Measurements from ENCODE around the gene BTBD17.
A peak's percentile ranks its signal among the peaks of the same experiment; 100 is the strongest.

BTBD17 gene

GRCh38 chr17:74354561-74354960, 7.1 kb downstream of the BTBD17 start:
- no peak overlapping the region for H3K4me3 ChIP-seq
- peaks cover 0 to 14% (median 8%) of the 10 kb centered on the region in 4 donors for H3K4me1 ChIP-seq
- peaks cover 0 to 94% of the 10 kb centered on the region in 2 donors for H3K27me3 ChIP-seq
- no peak for TF ChIP-seq CTCF (IDR thresholded peaks at IDR 0.05)
- H3K27ac ChIP-seq: no peak overlapping the region
- H3K9me3 ChIP-seq: no peaks in the 10 kb centered on the region
- H3K36me3 ChIP-seq: no peaks in the 10 kb centered on the region
- no peak for DNase-seq
- intact Hi-C loops (cut with DNase I; ENCODE audit: low total_unique reads): no loop called here

GRCh38 chr17:74354123-74354522, 7.5 kb downstream of the BTBD17 start:
- TF ChIP-seq CTCF (IDR thresholded peaks at IDR 0.05): no peak
- Histone ChIP-seq H3K36me3 (no peaks in the 10 kb centered on the region), H3K27me3 (peaks cover 0 to 94% of the 10 kb centered on the region in 2 donors), H3K4me1 (peaks cover 0 to 14% (median 8%) of the 10 kb centered on the region in 4 donors), H3K4me3 (no peak overlapping the region), H3K27ac (no peak overlapping the region), H3K9me3 (no peaks in the 10 kb centered on the region)
- intact Hi-C loops (cut with DNase I; ENCODE audit: low total_unique reads): no loop called here
- DNase-seq: peak in 1 of 2 donors; percentile 26

- intact Hi-C loops (cut with DNase I; ENCODE audit: low total_unique reads): no loop called here
- H3K4me3 ChIP-seq: no peak overlapping the region
- no peak overlapping the region for H3K27ac ChIP-seq
- no peak for TF ChIP-seq CTCF (IDR thresholded peaks at IDR 0.05)
- peaks cover 0 to 93% of the 10 kb centered on the region in 2 donors for H3K27me3 ChIP-seq
- peaks cover 0 to 14% (median 8%) of the 10 kb centered on the region in 4 donors for H3K4me1 ChIP-seq
- H3K9me3 ChIP-seq: no peaks in the 10 kb centered on the region
- no peaks in the 10 kb centered on the region for H3K36me3 ChIP-seq
- DNase-seq: no peak
Observed at GRCh38 chr17:74353446-74354060, 8.1 kb downstream of the BTBD17 start.

GRCh38 chr17:74351552-74352210, 10.0 kb downstream of the BTBD17 start:
- no peaks in the 10 kb centered on the region for H3K36me3 ChIP-seq
- no peak for DNase-seq
- H3K27ac ChIP-seq: no peak overlapping the region
- peaks cover 0 to 85% of the 10 kb centered on the region in 2 donors for H3K27me3 ChIP-seq
- H3K4me3 ChIP-seq: no peak overlapping the region
- no peak for TF ChIP-seq CTCF (IDR thresholded peaks at IDR 0.05)
- H3K9me3 ChIP-seq: no peaks in the 10 kb centered on the region
- intact Hi-C loops (cut with DNase I; ENCODE audit: low total_unique reads): no loop called here
- peaks cover 0 to 5% (median 0%) of the 10 kb centered on the region in 4 donors for H3K4me1 ChIP-seq

GRCh38 chr17:74350486-74350885, 11.2 kb downstream of the BTBD17 start:
- peaks cover 0 to 4% (median 0%) of the 10 kb centered on the region in 4 donors for H3K4me1 ChIP-seq
- no peak for TF ChIP-seq CTCF (IDR thresholded peaks at IDR 0.05)
- intact Hi-C loops (cut with DNase I; ENCODE audit: low total_unique reads): no loop called here
- no peak overlapping the region for H3K4me3 ChIP-seq
- no peaks in the 10 kb centered on the region for H3K9me3 ChIP-seq
- H3K27me3 ChIP-seq: peaks cover 0 to 82% of the 10 kb centered on the region in 2 donors
- H3K36me3 ChIP-seq: no peaks in the 10 kb centered on the region
- no peak for DNase-seq
- no peak overlapping the region for H3K27ac ChIP-seq

Data from tibial artery (tissue), 4 donors.